PFSK-1 (cell line): Measurements from ENCODE around the gene EFHD1.

Experiments
- FOXP2 ChIP-seq: optimal IDR thresholded peaks from 2 replicates; pipeline ENCODE3; 2011; ENCODE audit warnings: borderline replicate concordance, control low read depth, inconsistent platforms; ENCODE audit not compliant: insufficient read depth; ENCODE audit errors: extremely low read length, extremely low read depth
- POLR2AphosphoS5 ChIP-seq: IDR thresholded peaks from 2 replicates; pipeline ENCODE4 v1.6.1; 2012; ENCODE audit warnings: low read depth, mild to moderate bottlenecking, control low read depth, low read length, moderate library complexity
- REST ChIP-seq, 2 experiments: IDR thresholded peaks; 2 replicates each; pipeline versions ENCODE4 v1.6.1 to v1.8.0; 2011 to 2012; ENCODE audit warnings: low read depth in 2 of 2, low read length in 2 of 2, control low read depth in 1 of 2, inconsistent platforms in 1 of 2, mild to moderate bottlenecking in 1 of 2, moderate library complexity in 1 of 2; ENCODE audit not compliant: insufficient read depth in 1 of 2
- TAF1 ChIP-seq: IDR thresholded peaks from 2 replicates; pipeline ENCODE4 v1.6.1; 2012; ENCODE audit warnings: low read length, control low read depth, borderline replicate concordance; ENCODE audit not compliant: insufficient read depth

GRCh38 chr2:232588031-232588430 lies 45.4 kb upstream of the EFHD1 start:
- TF ChIP-seq REST (IDR thresholded peaks at IDR 0.05; ENCODE audit: insufficient read depth in 1 of 2, low read depth in 2 of 2, low read length in 2 of 2) (no peak), TAF1 (no peak), FOXP2 (no peak), POLR2AphosphoS5 (no peak)
